HG03432 (cell line): Measurements from ENCODE around the gene UBE2I.

Experiments used
- ATAC-seq: cut with Tn5 transposase; IDR thresholded peaks from one replicate; pipeline ENCODE4 v1.9.1; 2021; ENCODE audit warnings: mild to moderate bottlenecking, moderate library complexity; ENCODE audit not compliant: unreplicated experiment

Gene UBE2I

GRCh38 chr16:1341495-1342420 is 32.3 kb downstream of the UBE2I start:
- ATAC-seq: no peak

GRCh38 chr16:1342526-1343427 is 33.3 kb downstream of the UBE2I start:
- ATAC-seq: peak; percentile 81

- ATAC-seq: no peak
Measured at GRCh38 chr16:1343428-1344242, 34.2 kb downstream of the UBE2I start.

- no peak for ATAC-seq
Measured at GRCh38 chr16:1344499-1344898, 35.1 kb downstream of the UBE2I start.

- no peak for ATAC-seq
Measured at GRCh38 chr16:1345087-1345486, 35.7 kb downstream of the UBE2I start.

- no peak for ATAC-seq
Measured at GRCh38 chr16:1345651-1346421, 36.4 kb downstream of the UBE2I start.

GRCh38 chr16:1346422-1347285 is 37.2 kb downstream of the UBE2I start:
- ATAC-seq: no peak

- no peak for ATAC-seq
Measured at GRCh38 chr16:1347286-1347855, 37.9 kb downstream of the UBE2I start.

- ATAC-seq: no peak
Measured at GRCh38 chr16:1347962-1348361, 38.5 kb downstream of the UBE2I start.

- no peak for ATAC-seq
Measured at GRCh38 chr16:1348441-1348840, 39.0 kb downstream of the UBE2I start.

GRCh38 chr16:1348926-1349325 is 39.5 kb downstream of the UBE2I start:
- no peak for ATAC-seq

- no peak for ATAC-seq
Measured at GRCh38 chr16:1349351-1349750, 39.9 kb downstream of the UBE2I start.

GRCh38 chr16:1349951-1350350 is 40.5 kb downstream of the UBE2I start:
- no peak for ATAC-seq

GRCh38 chr16:1350691-1351090 is 41.3 kb downstream of the UBE2I start:
- no peak for ATAC-seq

- peak; percentile 17 for ATAC-seq
Measured at GRCh38 chr16:1351215-1351581, 41.8 kb downstream of the UBE2I start.

- peak; percentile 73 for ATAC-seq
Measured at GRCh38 chr16:1351582-1352362, 42.3 kb downstream of the UBE2I start, which contains the start of the genes GNPTG and TSR3. TSS of gene GNPTG (plus strand) at chr16:1351931. CDS start at chr16:1351966, 35 bp downstream. TSS of gene TSR3 (minus strand) at chr16:1351878. CDS start at chr16:1351804, 74 bp downstream.

GRCh38 chr16:1354815-1355540 is 45.5 kb downstream of the UBE2I start:
- no peak for ATAC-seq
